H1 (cell line): ENCODE data around the gene CST11. TPM values are rescaled to one million over a fixed set of nuclear protein-coding genes. Genes with fewer than 3 reads are reported as not detected.

Experiments
- CTCF ChIA-PET: fragments of 300-600 bp; sonication (Branson Sonifier 250); formaldehyde crosslinking; loops from one replicate; lab custom pipeline; 2021; ENCODE audit not compliant: partially characterized antibody; lab: Charles Lee
- POLR2A ChIA-PET: fragments of 300-600 bp; sonication (Branson Sonifier 250); formaldehyde crosslinking; loops from one replicate; lab custom pipeline; 2021; ENCODE audit warnings: inconsistent platforms; ENCODE audit not compliant: partially characterized antibody; lab: Charles Lee
- DNase-seq, 2 experiments: peaks; one replicate each; pipeline versions ENCODE4 v3.0.0 to v3.0.0-alpha.2; 2010 to 2022; ENCODE audit warnings: low spot score in 2 of 2, low read depth in 1 of 2, mixed read lengths in 1 of 2
- FAIRE-seq: peaks from 2 replicates; lab custom pipeline; 2011; peaks lifted over from hg19 to GRCh38; lab: Jason Lieb, UNC
- H2AFZ ChIP-seq: 2 replicates; pipeline ENCODE4 v1.8.1; 2012; ENCODE audit warnings: low read length, inconsistent platforms
- H2AK5ac ChIP-seq: 2 replicates; pipeline ENCODE4 v1.6.1; 2013; ENCODE audit warnings: low read depth, low read length
- H2BK120ac ChIP-seq: replicated peaks from 2 replicates; pipeline ENCODE3; 2013; ENCODE audit warnings: low read depth, low read length, inconsistent platforms
- H2BK12ac ChIP-seq: 2 replicates; pipeline ENCODE4 v1.6.1; 2013; ENCODE audit warnings: low read depth, low read length
- H2BK15ac ChIP-seq: 2 replicates; pipeline ENCODE4 v1.6.1; 2013; ENCODE audit warnings: low read length
- H2BK20ac ChIP-seq: 2 replicates; pipeline ENCODE4 v1.6.1; 2013; ENCODE audit warnings: low read length
- H2BK5ac ChIP-seq: 2 replicates; pipeline ENCODE4 v1.6.1; 2013; ENCODE audit warnings: low read depth, low read length
- H3K14ac ChIP-seq: 2 replicates; pipeline ENCODE4 v1.6.1; 2013; ENCODE audit warnings: inconsistent platforms; ENCODE audit not compliant: insufficient read length
- H3K18ac ChIP-seq: 2 replicates; pipeline ENCODE4 v1.6.1; 2013; ENCODE audit warnings: low read length; ENCODE audit errors: extremely low read depth
- H3K23ac ChIP-seq: 2 replicates; pipeline ENCODE4 v1.6.1; 2013; ENCODE audit warnings: inconsistent platforms; ENCODE audit not compliant: insufficient read length
- H3K23me2 ChIP-seq: 2 replicates; pipeline ENCODE4 v1.6.1; 2013; ENCODE audit warnings: low read depth, low read length
- H3K27ac ChIP-seq: 2 replicates; pipeline ENCODE4 v1.6.1; 2011; ENCODE audit warnings: low read depth, low read length, inconsistent platforms
- H3K27me3 ChIP-seq, 4 experiments: replicated peaks in 1 of 4; 1 replicate in 1 of 4; 2 replicates in 3 of 4; pipeline versions ENCODE4 v1.6.1 to v1.8.1; 2011 to 2013; ENCODE audit warnings: low read length in 3 of 4, mild to moderate bottlenecking in 3 of 4, inconsistent platforms in 2 of 4, mixed read lengths in 2 of 4, moderate library complexity in 1 of 4; ENCODE audit not compliant: control insufficient read depth in 3 of 4, insufficient read depth in 3 of 4; ENCODE audit errors: extremely low read depth in 1 of 4
- H3K36me3 ChIP-seq, 4 experiments: 2 replicates each; pipeline versions ENCODE4 v1.6.1 to v1.8.1; 2011 to 2013; ENCODE audit warnings: mild to moderate bottlenecking in 4 of 4, low read length in 3 of 4, moderate library complexity in 2 of 4, control low read depth in 1 of 4, inconsistent platforms in 1 of 4; ENCODE audit not compliant: insufficient read depth in 4 of 4, control insufficient read depth in 2 of 4
- H3K4ac ChIP-seq: replicated peaks from 2 replicates; pipeline ENCODE3; 2013; ENCODE audit warnings: low read length, low read depth, mixed read lengths, inconsistent platforms; ENCODE audit not compliant: insufficient read length
- H3K4me1 ChIP-seq, 4 experiments: replicated peaks in 1 of 4; 1 replicate in 1 of 4; 2 replicates in 3 of 4; pipeline versions ENCODE4 v1.6.1 to v1.8.1; 2011 to 2013; ENCODE audit warnings: low read length in 3 of 4, inconsistent platforms in 2 of 4, mixed read lengths in 1 of 4; ENCODE audit not compliant: insufficient read depth in 4 of 4, control insufficient read depth in 3 of 4
- H3K4me2 ChIP-seq, 2 experiments: 2 replicates each; pipeline versions ENCODE4 v1.6.1 to v1.8.1; 2011 to 2013; ENCODE audit warnings: low read depth in 2 of 2, low read length in 2 of 2, control low read depth in 1 of 2, inconsistent platforms in 1 of 2, mild to moderate bottlenecking in 1 of 2; ENCODE audit not compliant: insufficient read depth in 1 of 2
- H3K4me3 ChIP-seq, 4 experiments: fragments of 200-600, 300-600 bp in 1 of 4; sonication (generic), shearing (Covaris generic), sonication (Bioruptor Twin) in 1 of 4; 2 replicates each; pipeline versions ENCODE4 v1.5.1 to v1.8.1; 2011 to 2016; ENCODE audit warnings: low read length in 4 of 4, low read depth in 3 of 4, control low read depth in 2 of 4, inconsistent platforms in 2 of 4, mild to moderate bottlenecking in 2 of 4, mixed read lengths in 1 of 4, moderate library complexity in 1 of 4; ENCODE audit not compliant: insufficient read depth in 2 of 4; ENCODE audit errors: extremely low read depth in 1 of 4
- H3K56ac ChIP-seq: replicated peaks from 2 replicates; pipeline ENCODE3; 2013; ENCODE audit warnings: low read depth, mild to moderate bottlenecking, mixed read lengths, low read length, inconsistent platforms; ENCODE audit not compliant: insufficient read length
- H3K79me1 ChIP-seq: 2 replicates; pipeline ENCODE4 v1.6.1; 2013; ENCODE audit warnings: low read depth, low read length, control low read depth
- H3K79me2 ChIP-seq, 2 experiments: 2 replicates each; pipeline versions ENCODE4 v1.6.1 to v1.8.1; 2012 to 2013; ENCODE audit warnings: low read length in 2 of 2, mild to moderate bottlenecking in 2 of 2, inconsistent platforms in 1 of 2; ENCODE audit not compliant: insufficient read depth in 2 of 2, control insufficient read depth in 1 of 2
- H3K9ac ChIP-seq, 4 experiments: replicated peaks in 1 of 4; 1 replicate in 1 of 4; 2 replicates in 3 of 4; pipeline versions ENCODE4 v1.6.1 to v1.8.1; 2011 to 2013; ENCODE audit warnings: low read depth in 3 of 4, low read length in 3 of 4, control low read depth in 2 of 4, mild to moderate bottlenecking in 2 of 4, moderate library complexity in 2 of 4, inconsistent platforms in 1 of 4; ENCODE audit errors: extremely low read depth in 1 of 4
- H3K9me3 ChIP-seq, 2 experiments: 2 replicates each; pipeline versions ENCODE4 v1.6.1 to v1.8.1; 2012 to 2013; ENCODE audit warnings: mild to moderate bottlenecking in 2 of 2, moderate library complexity in 2 of 2, control low read depth in 1 of 2, inconsistent platforms in 1 of 2, low read depth in 1 of 2, low read length in 1 of 2, mixed read lengths in 1 of 2; ENCODE audit not compliant: insufficient read depth in 2 of 2
- H4K20me1 ChIP-seq, 2 experiments: replicated peaks in 1 of 2; 2 replicates each; pipeline versions ENCODE3 to v1.8.1; 2011 to 2013; ENCODE audit warnings: inconsistent platforms in 2 of 2, low read length in 2 of 2, mild to moderate bottlenecking in 1 of 2; ENCODE audit not compliant: insufficient read depth in 2 of 2, control insufficient read depth in 1 of 2
- H4K5ac ChIP-seq: 2 replicates; pipeline ENCODE4 v1.6.1; 2013; ENCODE audit warnings: low read length, low read depth, mixed read lengths, inconsistent platforms; ENCODE audit not compliant: insufficient read length
- H4K8ac ChIP-seq: 2 replicates; pipeline ENCODE4 v1.8.0; 2013; ENCODE audit warnings: mild to moderate bottlenecking, moderate library complexity, low read length, inconsistent platforms; ENCODE audit not compliant: insufficient read depth; ENCODE audit errors: extremely low read depth
- H4K91ac ChIP-seq: replicated peaks from 2 replicates; pipeline ENCODE3; 2013; ENCODE audit warnings: low read length, mixed read lengths, inconsistent platforms; ENCODE audit not compliant: insufficient read length
- KDM5A ChIP-seq: fragments of 200-600 bp; IDR thresholded peaks from 2 replicates; pipeline ENCODE4 v1.7.1; 2012; ENCODE audit warnings: mild to moderate bottlenecking, low read length, inconsistent platforms, mixed read lengths
- MAFK ChIP-seq: IDR thresholded peaks from 2 replicates; pipeline ENCODE4 v1.6.1; 2012; ENCODE audit warnings: low read depth, mild to moderate bottlenecking, improper control_type of control experiment, low read length
- NANOG ChIP-seq: IDR thresholded peaks from 2 replicates; pipeline ENCODE4 v1.6.1; 2011; ENCODE audit warnings: low read length, low read depth, mild to moderate bottlenecking, inconsistent platforms; ENCODE audit not compliant: insufficient read depth, poor library complexity, severe bottlenecking
- RBBP5 ChIP-seq: IDR thresholded peaks from 2 replicates; pipeline ENCODE4 v1.7.1; 2012; ENCODE audit warnings: low read depth, mild to moderate bottlenecking, inconsistent platforms, low read length, moderate library complexity, borderline replicate concordance
- RFX5 ChIP-seq: IDR thresholded peaks from 2 replicates; pipeline ENCODE4 v1.6.1; 2011; ENCODE audit warnings: low read depth, low read length, improper control_type of control experiment, borderline replicate concordance
- RNF2 ChIP-seq: fragments of 200-900, 300-1000 bp; sonication (generic); IDR thresholded peaks from 2 replicates; pipeline ENCODE4 v1.7.1; 2016; ENCODE audit warnings: borderline replicate concordance, low read depth, mild to moderate bottlenecking, antibody characterized with exemption, low read length; ENCODE audit not compliant: poor library complexity, severe bottlenecking; ENCODE audit errors: missing control alignments
- SIX5 ChIP-seq: IDR thresholded peaks from 2 replicates; pipeline ENCODE4 v1.6.1; 2011; ENCODE audit warnings: mild to moderate bottlenecking, low read depth, low read length
- WGBS, 2 experiments: shearing (Covaris generic) in 1 of 2; methylation state at CpG; one replicate each; pipeline versions ENCODE4 v1.1.6 to v1.1.7; 2013 to 2015; ENCODE audit warnings: low lambda C conversion rate in 2 of 2, mixed read lengths in 2 of 2, inconsistent platforms in 1 of 2, low coverage in 1 of 2, missing lambda C conversion rate in 1 of 2; ENCODE audit not compliant: insufficient replicate concordance in 2 of 2, insufficient coverage in 1 of 2, insufficient read length in 1 of 2; ENCODE audit errors: extremely low coverage in 1 of 2, missing lambda C conversion rate in 1 of 2; 5-methylcytosine and 5-hydroxymethylcytosine counted together
- polyA plus RNA-seq, 7 experiments: library from polyadenylated mRNA; depleted of rRNA in 3 of 7; stranded (reverse) in 5 of 7; unstranded in 2 of 7; fragments of >200 nt in 5 of 7; fragments of 200-250 nt in 2 of 7; gene quantifications; 1 replicate in 5 of 7; 2 replicates in 1 of 7; 4 replicates in 1 of 7; pipeline versions ENCODE4 v1.2.1 to v1.2.3, GENCODE V29; 2011 to 2013; ENCODE audit warnings: missing spikeins in 2 of 7, mixed read lengths in 2 of 7
- total RNA-seq: library from RNA; stranded (reverse); fragmentation: NEBNext Ultra II Directional; extraction: Animal tissue kit (Norgen Biotek cat#: 25700); gene quantifications from 2 replicates; pipeline ENCODE4 v1.2.1, GENCODE V29; 2021
- TF ChIP-seq, protein P1 (sequence below), 3 experiments: IDR thresholded peaks; 1 replicate in 2 of 3; 2 replicates in 1 of 3; pipeline versions ENCODE4 v1.5.1 to v1.6.1; 2011; ENCODE audit warnings: low read length in 3 of 3, mild to moderate bottlenecking in 3 of 3, inconsistent platforms in 2 of 3, low read depth in 1 of 3, moderate library complexity in 1 of 3; ENCODE audit not compliant: insufficient read depth in 1 of 3; ENCODE audit errors: control extremely low read depth in 1 of 3

Gene CST11
- total and polyA plus RNA-seq, 2 of the 8 experiments (the other 6 are each of a cell fraction or from before 2014, with no cell fraction given): 2.0 TPM; not detected in 1

DNA sequence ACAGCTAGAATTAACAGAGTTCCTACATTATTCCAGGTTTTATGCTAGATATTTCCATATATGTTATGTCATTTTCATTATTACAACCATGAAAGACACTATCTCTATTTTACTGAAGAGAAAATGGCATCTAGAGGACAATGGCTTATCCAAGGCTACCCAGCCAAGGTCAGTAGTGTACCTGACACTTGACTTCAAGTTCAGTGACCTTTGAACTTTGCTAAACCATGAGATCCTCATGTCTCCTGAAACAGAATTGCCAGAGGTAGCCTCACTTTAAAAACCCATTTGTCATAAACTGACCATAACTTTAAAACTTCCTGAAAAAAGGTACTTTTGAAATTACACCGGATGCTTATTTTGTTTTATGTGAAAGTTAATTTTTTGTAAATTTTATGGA lies 45.8 kb downstream of the CST11 start:
- Histone ChIP-seq H2BK15ac (no peak overlapping the region), H4K20me1 (peaks cover 3 to 16% of the 10 kb centered on the region in 2 experiments), H3K79me2 (peaks cover 8 to 89% of the 10 kb centered on the region in 2 experiments), H2BK20ac (no peak overlapping the region), H3K9ac (no peak overlapping the region), H4K8ac (no peak overlapping the region), H3K14ac (no peak overlapping the region), H3K27ac (no peak overlapping the region), H3K4me1 (peaks cover 0 to 5% (median 2%) of the 10 kb centered on the region in 4 experiments; a peak in 3 of 7 replicates), H3K9me3 (no peaks in the 10 kb centered on the region), H3K23ac (no peak overlapping the region), H2AK5ac (no peak overlapping the region), H2BK12ac (no peak overlapping the region), H3K4me2 (no peak overlapping the region), H2BK5ac (no peak overlapping the region), H3K4me3 (no peak overlapping the region), H3K4ac (no peak overlapping the region), H3K27me3 (no peaks in the 10 kb centered on the region), H3K23me2 (no peaks in the 10 kb centered on the region), H2AFZ (no peak overlapping the region), H3K18ac (no peak overlapping the region), H3K79me1 (peaks cover 7% of the 10 kb centered on the region), H4K5ac (no peak overlapping the region), H2BK120ac (no peak overlapping the region), H4K91ac (no peak overlapping the region), H3K36me3 (peaks cover 0 to 5% (median 0%) of the 10 kb centered on the region in 4 experiments; a peak in 1 of 8 replicates), H3K56ac (no peak overlapping the region)
- ChIA-PET POLR2A (interaction anchor here (1.2 kb wide), 1 partner anchor 15 kb away, joined by 3 read pairs; no protein-coding TSS in a partner anchor), CTCF (interaction anchor here (0.6 to 1.3 kb wide), 2 partner anchors 10 to 35 kb away, joined by 3 read pairs; no protein-coding TSS in a partner anchor)
- 90% methylated on average over 1 of the region's 1 CpG; no CpG with 5 or more reads in 1 of the 2 experiments for WGBS, 2 experiments
- FAIRE-seq (no peak), DNase-seq (no peak)
- TF ChIP-seq RBBP5: no peak
- no peak for TF ChIP-seq RFX5
- no peak for TF ChIP-seq MAFK
- TF ChIP-seq RNF2: no peak
- TF ChIP-seq, protein P1, sequence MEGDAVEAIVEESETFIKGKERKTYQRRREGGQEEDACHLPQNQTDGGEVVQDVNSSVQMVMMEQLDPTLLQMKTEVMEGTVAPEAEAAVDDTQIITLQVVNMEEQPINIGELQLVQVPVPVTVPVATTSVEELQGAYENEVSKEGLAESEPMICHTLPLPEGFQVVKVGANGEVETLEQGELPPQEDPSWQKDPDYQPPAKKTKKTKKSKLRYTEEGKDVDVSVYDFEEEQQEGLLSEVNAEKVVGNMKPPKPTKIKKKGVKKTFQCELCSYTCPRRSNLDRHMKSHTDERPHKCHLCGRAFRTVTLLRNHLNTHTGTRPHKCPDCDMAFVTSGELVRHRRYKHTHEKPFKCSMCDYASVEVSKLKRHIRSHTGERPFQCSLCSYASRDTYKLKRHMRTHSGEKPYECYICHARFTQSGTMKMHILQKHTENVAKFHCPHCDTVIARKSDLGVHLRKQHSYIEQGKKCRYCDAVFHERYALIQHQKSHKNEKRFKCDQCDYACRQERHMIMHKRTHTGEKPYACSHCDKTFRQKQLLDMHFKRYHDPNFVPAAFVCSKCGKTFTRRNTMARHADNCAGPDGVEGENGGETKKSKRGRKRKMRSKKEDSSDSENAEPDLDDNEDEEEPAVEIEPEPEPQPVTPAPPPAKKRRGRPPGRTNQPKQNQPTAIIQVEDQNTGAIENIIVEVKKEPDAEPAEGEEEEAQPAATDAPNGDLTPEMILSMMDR (IDR thresholded peaks at IDR 0.05; ENCODE audit: control extremely low read depth in 1 of 3, insufficient read depth in 1 of 3, low read depth in 1 of 3, low read length in 3 of 3): no peak
- no peak for TF ChIP-seq SIX5
- no peak for TF ChIP-seq KDM5A
- no peak for TF ChIP-seq NANOG
